ENCODE measurements around the gene FAM174C.
A peak's percentile ranks its signal among the peaks of the same experiment; 100 is the strongest.

Gene FAM174C

DNA sequence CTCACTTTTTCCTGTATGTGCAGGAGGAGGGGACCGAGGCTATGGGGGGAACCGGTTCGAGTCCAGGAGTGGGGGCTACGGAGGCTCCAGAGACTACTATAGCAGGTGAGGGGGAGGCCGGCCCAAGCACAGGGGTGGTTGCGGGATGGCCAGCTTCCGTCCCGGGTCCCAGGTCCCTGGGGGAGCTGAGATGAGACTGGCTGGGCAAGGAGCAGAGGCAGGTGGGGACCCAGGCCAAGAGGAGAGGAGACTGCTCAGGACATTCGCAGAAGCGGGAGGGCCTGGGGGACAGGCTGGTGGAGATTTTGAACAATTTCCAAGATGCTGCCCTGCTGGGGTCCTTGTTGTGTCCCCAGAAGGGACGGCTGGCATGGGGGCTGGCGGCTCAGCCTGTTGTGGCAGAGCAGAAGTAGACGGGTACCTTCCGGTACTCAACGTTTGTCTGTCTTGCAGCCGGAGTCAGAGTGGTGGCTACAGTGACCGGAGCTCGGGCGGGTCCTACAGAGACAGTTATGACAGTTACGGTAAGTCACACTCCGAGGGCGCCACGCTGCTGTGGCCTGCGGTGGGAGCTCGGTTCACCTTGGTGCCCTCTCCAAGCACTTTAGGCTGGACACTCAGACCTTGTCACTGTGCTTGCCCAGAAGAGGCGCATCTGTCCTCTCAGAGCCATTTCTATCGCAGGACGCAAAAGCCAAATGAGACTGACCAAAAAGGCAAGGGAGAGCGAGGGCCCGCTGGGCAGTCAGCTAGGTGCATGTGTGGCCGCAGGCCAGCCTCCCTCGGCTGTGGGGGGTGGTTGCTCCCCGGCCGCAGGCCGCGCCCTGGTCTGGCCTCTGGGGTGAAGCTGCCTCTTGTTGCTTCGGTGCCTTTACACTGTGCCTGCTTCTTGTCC lies 3.6 kb upstream of the FAM174C start:
- no peak for DNase-seq (ENCODE audit: extremely low spot score)
- TF ChIP-seq ARNT (IDR thresholded peaks at IDR 0.05) (no peak), CTBP1 (IDR thresholded peaks at IDR 0.05; ENCODE audit: borderline replicate concordance) (no peak), FOXA1 (IDR thresholded peaks at IDR 0.05) (no peak), L3MBTL2 (conservative IDR thresholded peaks at IDR 0.05) (no peak), ZNF384 (IDR thresholded peaks at IDR 0.05) (no peak)
- CTCF ChIA-PET = interaction anchor here (1.5 kb wide), 1 partner anchor 27 kb away, joined by 8 read pairs; no protein-coding TSS in a partner anchor
- POLR2A ChIA-PET = interaction anchor here (1.1 to 2.7 kb wide), 3 partner anchors 8 to 28 kb away, joined by 3 to 18 read pairs (median 4); no protein-coding TSS in a partner anchor

DNA sequence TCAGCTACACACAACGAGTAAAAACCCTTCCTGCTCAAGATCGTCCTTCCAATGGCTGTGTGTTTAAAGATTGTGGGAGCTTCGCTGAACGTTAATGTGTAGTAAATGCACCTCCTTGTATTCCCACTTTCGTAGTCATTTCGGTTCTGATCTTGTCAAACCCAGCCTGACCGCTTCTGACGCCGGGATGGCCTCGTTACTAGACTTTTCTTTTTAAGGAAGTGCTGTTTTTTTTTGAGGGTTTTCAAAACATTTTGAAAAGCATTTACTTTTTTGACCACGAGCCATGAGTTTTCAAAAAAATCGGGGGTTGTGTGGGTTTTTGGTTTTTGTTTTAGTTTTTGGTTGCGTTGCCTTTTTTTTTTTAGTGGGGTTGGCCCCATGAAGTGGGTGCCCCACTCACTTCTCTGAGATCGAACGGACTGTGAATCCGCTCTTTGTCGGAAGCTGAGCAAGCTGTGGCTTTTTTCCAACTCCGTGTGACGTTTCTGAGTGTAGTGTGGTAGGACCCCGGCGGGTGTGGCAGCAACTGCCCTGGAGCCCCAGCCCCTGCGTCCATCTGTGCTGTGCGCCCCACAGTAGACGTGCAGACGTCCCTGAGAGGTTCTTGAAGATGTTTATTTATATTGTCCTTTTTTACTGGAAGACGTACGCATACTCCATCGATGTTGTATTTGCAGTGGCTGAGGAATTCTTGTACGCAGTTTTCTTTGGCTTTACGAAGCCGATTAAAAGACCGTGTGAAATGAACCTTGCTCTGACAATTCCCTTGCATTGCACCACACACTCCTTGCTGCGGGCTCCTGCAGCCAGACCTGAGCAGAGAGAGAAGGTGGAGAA lies 2.7 kb upstream of the FAM174C start:
- ChIA-PET POLR2A (interaction anchor here (0.7 to 2.7 kb wide), 6 partner anchors 7 to 82 kb away, joined by 3 to 18 read pairs (median 5); a partner anchor contains a TSS), CTCF (interaction anchor here (1.5 to 2.0 kb wide), 2 partner anchors 28 kb away, joined by 8 to 20 read pairs; no protein-coding TSS in a partner anchor)
- TF ChIP-seq HDGF (IDR thresholded peaks at IDR 0.05; ENCODE audit: borderline replicate concordance) (no peak), FOXA1 (IDR thresholded peaks at IDR 0.05) (no peak), SUZ12 (IDR thresholded peaks at IDR 0.05) (no peak), CTBP1 (IDR thresholded peaks at IDR 0.05; ENCODE audit: borderline replicate concordance) (no peak), ZNF384 (IDR thresholded peaks at IDR 0.05) (no peak), ELF4 (IDR thresholded peaks at IDR 0.05) (no peak), TARDBP (IDR thresholded peaks at IDR 0.05) (no peak), NFRKB (IDR thresholded peaks at IDR 0.05) (no peak), FOXM1 (IDR thresholded peaks at IDR 0.05; ENCODE audit: borderline replicate concordance) (no peak), SP1 (IDR thresholded peaks at IDR 0.05) (no peak), BHLHE40 (IDR thresholded peaks at IDR 0.05; ENCODE audit: borderline replicate concordance) (no peak), L3MBTL2 (conservative IDR thresholded peaks at IDR 0.05) (no peak), LEF1 (IDR thresholded peaks at IDR 0.05; ENCODE audit: borderline replicate concordance) (no peak), ARNT (IDR thresholded peaks at IDR 0.05) (no peak), PKNOX1 (IDR thresholded peaks at IDR 0.05) (no peak), FOXK2 (IDR thresholded peaks at IDR 0.05) (no peak)
- DNase-seq (ENCODE audit: extremely low spot score) = no peak

- DNase-seq (ENCODE audit: extremely low spot score) = no peak
Observed at GRCh38 chr19:1273263-1274041, 1.9 kb upstream of the FAM174C start.

DNA sequence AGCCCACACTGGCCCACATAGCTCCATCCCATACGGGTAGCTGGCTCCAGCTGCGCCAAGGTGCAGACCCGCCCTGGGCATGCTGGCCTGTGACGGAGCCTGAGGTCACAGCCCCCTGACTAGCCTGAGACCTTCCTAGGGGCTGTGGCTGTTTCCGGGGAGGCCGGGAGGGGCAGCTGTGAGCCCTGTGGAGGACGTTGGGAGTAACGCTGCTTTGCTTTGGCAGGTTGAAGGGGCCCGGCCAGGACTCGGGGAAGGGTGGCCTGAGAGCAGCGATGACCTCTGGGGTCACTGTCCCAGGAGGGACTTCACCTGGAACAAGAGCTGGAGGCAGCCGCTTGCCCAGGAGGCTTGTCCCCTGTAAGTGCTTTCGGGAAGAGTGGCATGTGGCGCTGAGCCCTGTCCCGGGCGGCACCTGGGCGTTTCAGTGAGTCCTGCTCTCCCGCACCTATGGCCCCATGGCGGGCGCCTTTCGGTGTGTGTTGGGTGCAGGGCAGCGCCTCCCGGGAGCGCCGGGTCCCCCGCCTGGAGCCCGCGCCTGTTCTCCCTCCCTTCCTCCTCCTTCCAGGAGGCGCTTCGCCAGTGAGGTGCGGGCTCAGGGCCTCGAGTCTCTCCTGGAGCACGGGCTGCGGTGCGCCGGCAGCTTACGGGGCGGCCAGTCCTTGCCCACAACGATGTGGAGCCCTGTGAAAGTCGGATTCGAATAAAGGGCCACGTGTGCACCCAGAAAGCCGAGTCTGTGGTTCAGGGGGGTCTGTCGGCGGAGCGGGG lies 1.1 kb upstream of the FAM174C start:
- CTCF ChIA-PET = interaction anchor here (2.0 kb wide), 1 partner anchor 30 kb away, joined by 20 read pairs; no protein-coding TSS in a partner anchor
- TF ChIP-seq HDGF (IDR thresholded peaks at IDR 0.05; ENCODE audit: borderline replicate concordance) = no peak

More at GRCh38 chr19:1273263-1274041, 1.9 kb upstream of the FAM174C start:
- ChIA-PET POLR2A (interaction anchor here (0.7 to 2.7 kb wide), 9 partner anchors 8 to 81 kb away, joined by 3 to 18 read pairs (median 3); partner anchors contain the start of gene ATP5F1D), CTCF (interaction anchor here (2.0 kb wide), 1 partner anchor 29 kb away, joined by 20 read pairs; no protein-coding TSS in a partner anchor)
- TF ChIP-seq SP1 (IDR thresholded peaks at IDR 0.05) (no peak), ZNF384 (IDR thresholded peaks at IDR 0.05) (no peak), ARNT (IDR thresholded peaks at IDR 0.05) (no peak), HDGF (IDR thresholded peaks at IDR 0.05; ENCODE audit: borderline replicate concordance) (0 out of 2 replicates have a peak, but pooled peaks have one; percentile 95), FOXA1 (IDR thresholded peaks at IDR 0.05) (no peak), ELF4 (IDR thresholded peaks at IDR 0.05) (no peak), CTBP1 (IDR thresholded peaks at IDR 0.05; ENCODE audit: borderline replicate concordance) (no peak), FOXK2 (IDR thresholded peaks at IDR 0.05) (no peak)

DNA sequence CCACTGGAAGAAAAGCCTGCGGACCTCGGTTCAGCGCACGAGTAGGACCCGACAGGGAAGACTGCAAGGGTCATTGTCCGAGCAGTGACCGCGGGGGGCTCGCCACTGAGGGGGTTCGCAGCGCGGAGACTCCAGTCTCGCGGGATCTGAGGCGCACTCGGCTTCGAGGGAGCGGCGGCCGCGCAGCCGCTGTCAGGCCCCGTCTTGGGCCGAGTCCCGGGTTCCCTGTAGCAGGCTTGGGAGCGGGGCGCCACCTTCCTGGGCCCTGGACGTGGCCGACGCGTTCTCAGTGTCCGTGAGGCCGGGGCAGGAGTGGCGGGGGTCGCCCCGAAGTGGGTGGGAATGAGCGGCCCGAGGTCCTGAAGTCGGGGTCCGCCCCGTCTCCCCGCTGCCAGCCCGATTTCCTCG lies 474 bp upstream of the FAM174C start:
- no peak for DNase-seq (ENCODE audit: extremely low spot score)
- no peak for TF ChIP-seq SUZ12 (IDR thresholded peaks at IDR 0.05)
- TF ChIP-seq LEF1 (IDR thresholded peaks at IDR 0.05; ENCODE audit: borderline replicate concordance) = peak; percentile 79; the same call in 1 of the 2 replicates
- peak; percentile 65; the same call in 1 of the 2 replicates for TF ChIP-seq L3MBTL2 (conservative IDR thresholded peaks at IDR 0.05)
- ChIA-PET CTCF (interaction anchor here (1.0 to 2.0 kb wide), 3 partner anchors 9 to 31 kb away, joined by 3 to 20 read pairs (median 3); no protein-coding TSS in a partner anchor), POLR2A (interaction anchor here (0.6 to 2.7 kb wide), 9 partner anchors 8 to 197 kb away, joined by 3 to 18 read pairs (median 3); no protein-coding TSS in a partner anchor)

More for the DNA sequence above, 1.1 kb upstream of the FAM174C start:
- DNase-seq (ENCODE audit: extremely low spot score) = no peak
- POLR2A ChIA-PET = interaction anchor here (0.9 to 2.7 kb wide), 6 partner anchors 9 to 30 kb away, joined by 3 to 18 read pairs (median 4); no protein-coding TSS in a partner anchor
